Adrenal gland (tissue), 12 donors: ENCODE results near the gene RASA3. TPM values are rescaled to one million over a fixed set of nuclear protein-coding genes. Genes with fewer than 3 reads are reported as not detected.

Experiments used
- DNase-seq, 7 donors: peaks; one replicate each; pipeline ENCODE4 v3.0.0-alpha.2; 2019 to 2020
- H3K27ac ChIP-seq, 5 donors: fragments of 200-600 bp; sonication (generic) in 4 of 5; 1 replicate in 3 of 5; 2 replicates in 2 of 5; pipeline versions ENCODE4 v1.5.1 to v1.8.0; 2016 to 2020; ENCODE audit warnings: mild to moderate bottlenecking in 1 of 5
- H3K27me3 ChIP-seq: fragments of 200-600 bp; 2 replicates; pipeline ENCODE4 v1.8.0; 2021
- H3K36me3 ChIP-seq, 2 donors: fragments of 200-600 bp; replicated peaks in 1 of 2; 1 replicate in 1 of 2; 2 replicates in 1 of 2; pipeline versions ENCODE4 v1.5.1 to v1.8.0; 2018 to 2022
- H3K4me1 ChIP-seq, 2 donors: fragments of 200-600 bp; replicated peaks in 1 of 2; 1 replicate in 1 of 2; 2 replicates in 1 of 2; pipeline versions ENCODE4 v1.5.1 to v1.8.0; 2018 to 2021
- H3K4me3 ChIP-seq, 4 donors: fragments of 200-600 bp; sonication (generic) in 3 of 4; one replicate each; pipeline ENCODE4 v1.5.1; 2016 to 2018
- H3K9me3 ChIP-seq, 3 donors: fragments of 200-600 bp; sonication (generic) in 1 of 3; replicated peaks in 1 of 3; 1 replicate in 2 of 3; 2 replicates in 1 of 3; pipeline versions ENCODE4 v1.5.1 to v1.8.0; 2016 to 2021
- POLR2A ChIP-seq, 2 donors: fragments of 450-650 bp; IDR thresholded peaks; one replicate each; pipeline ENCODE4 v1.6.1; 2017; ENCODE audit warnings: antibody characterized with exemption in 2 of 2, mild to moderate bottlenecking in 2 of 2, moderate library complexity in 1 of 2
- WGBS, 4 donors: extraction: QIAGEN DNeasy Blood & Tissue Kit in 2 of 4; methylation state at CpG; one replicate each; pipeline versions ENCODE4 v1.1.5 to v1.1.7; 2013 to 2017; 5-methylcytosine and 5-hydroxymethylcytosine counted together
- intact Hi-C, 2 donors: fragments of 100-400 bp; cut with DNase I; formaldehyde crosslinking; loops; one replicate each; pipeline versions ENCODE4 v1.14.1 to v1.15.0; 2022 to 2023
- polyA plus RNA-seq, 3 donors: library from polyadenylated mRNA; stranded (reverse); fragments of 200-250 nt in 2 of 3; fragments of 350-450 nt in 1 of 3; fragmentation: Illumina TruSeq in 1 of 3; extraction: RNeasy Lipid Tissue Mini Kit (QIAGEN cat#74804) in 1 of 3; gene quantifications; one replicate each; pipeline ENCODE4 v1.2.3, GENCODE V29; 2013 to 2014
- total RNA-seq, 9 donors: library from RNA; depleted of rRNA in 4 of 9; stranded (reverse); fragments of >200 nt in 4 of 9; fragments of 120-200 nt in 1 of 9; fragmentation: NEBNext Ultra II Directional in 1 of 9; extraction: Animal tissue kit (Norgen Biotek cat#: 25700) in 1 of 9; gene quantifications; one replicate each; pipeline versions ENCODE4 v1.1.0 to v1.2.4, GENCODE V29; 2013 to 2023
- TF ChIP-seq, protein P1 (sequence below), 6 experiments: fragments of 450-650 bp in 4 of 6; fragments of 200-600 bp in 2 of 6; sonication (generic) in 1 of 6; IDR thresholded peaks; 1 replicate in 5 of 6; 2 replicates in 1 of 6; pipeline versions ENCODE4 v1.5.1 to v1.8.0; 2016 to 2021; ENCODE audit warnings: antibody characterized with exemption in 6 of 6, mild to moderate bottlenecking in 2 of 6, moderate library complexity in 1 of 6
- donor health status: healthy with polysubstance abuse.
- donor health status: Bipolar disorder and iron deficiency.
- donor health status: DM: yes; HTN: yes; CAD: no.
- donor health status: DM: no; HTN: no; CAD: no.
- donor health status: DM: no; HTN: no; CAD: no.
- donor health status: DM: yes; HTN: yes; CAD: no.

Gene RASA3
- total and polyA plus RNA-seq, 12 donors, result 2.2 to 11.7 (median 7.3) TPM

DNA sequence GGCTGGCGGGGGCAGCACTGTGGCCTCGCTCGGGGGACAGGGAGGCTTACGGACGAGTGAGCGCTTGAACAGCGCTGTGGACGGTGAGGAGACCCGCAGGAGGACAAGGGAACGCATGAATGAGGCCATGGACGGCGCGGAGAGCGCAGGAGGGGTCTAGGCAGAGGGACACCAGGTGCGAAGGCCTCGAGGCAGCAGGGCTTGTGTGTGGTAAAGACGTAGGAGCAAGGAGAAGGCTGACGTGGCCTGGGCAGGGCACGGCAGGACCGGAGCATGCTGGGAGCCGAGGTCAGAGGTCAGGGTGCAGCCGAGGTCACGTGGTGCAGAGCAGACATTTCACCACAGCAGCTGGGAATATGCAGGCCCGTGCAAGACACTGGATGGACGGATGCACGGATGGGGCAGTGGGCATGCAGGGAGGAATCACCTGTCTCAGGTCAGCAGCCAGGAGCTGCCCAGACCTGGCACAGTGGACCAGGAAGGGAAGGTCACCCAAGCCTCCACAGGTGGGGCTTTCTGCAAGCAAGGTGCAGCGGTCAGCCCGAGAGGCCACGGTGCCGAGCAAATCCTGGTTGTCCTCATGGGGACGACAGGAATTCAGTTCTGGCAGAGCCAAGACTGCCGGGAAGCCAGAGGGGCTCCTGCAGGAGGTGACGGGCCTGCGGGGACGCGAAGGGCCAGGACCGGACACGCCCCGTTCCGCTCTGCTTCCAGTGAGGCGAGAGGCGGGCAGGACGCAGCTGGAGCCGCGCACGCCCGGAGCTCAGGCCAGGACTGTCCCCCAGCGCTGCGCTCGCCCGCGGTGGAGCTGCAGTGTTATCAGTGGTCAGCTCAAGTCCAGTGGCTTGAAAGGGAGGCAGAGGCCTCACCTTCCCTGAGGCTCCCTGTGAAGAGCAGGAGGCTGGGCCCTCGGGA, 72.2 kb downstream of the RASA3 start:
- H3K36me3 ChIP-seq, result no peaks in the 10 kb centered on the region
- WGBS, 4 donors, result 85 to 87% (median 87%) methylated on average over 38 to 53 of the region's 53 CpGs
- DNase-seq, result peak in 1 of 7 donors; percentile 44

DNA sequence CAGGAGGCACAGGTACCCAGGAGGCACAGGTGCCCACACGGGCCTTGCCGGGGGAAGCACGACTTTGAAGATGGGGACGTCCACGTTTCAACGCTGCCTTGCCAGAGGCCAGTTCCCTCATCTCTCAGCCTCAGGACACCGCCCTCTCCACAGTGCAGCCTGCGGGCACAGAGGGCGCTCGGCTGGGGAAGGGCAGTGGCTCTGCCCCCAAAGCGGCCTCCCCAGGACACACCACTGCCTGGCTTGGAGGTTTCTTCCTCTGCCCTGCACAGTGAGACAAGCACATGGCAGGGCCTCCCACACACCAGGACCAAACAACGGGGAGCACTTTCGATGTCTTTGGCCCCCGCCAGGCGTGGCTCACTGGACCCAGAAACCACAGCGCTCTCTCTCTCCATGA, 73.0 kb downstream of the RASA3 start:
- DNase-seq, result no peak
- Histone ChIP-seq H3K27ac (no peak overlapping the region), H3K27me3 (no peaks in the 10 kb centered on the region), H3K4me1 (peaks cover 5 to 33% of the 10 kb centered on the region in 2 donors), H3K4me3 (no peak overlapping the region), H3K9me3 (no peaks in the 10 kb centered on the region), H3K36me3 (no peaks in the 10 kb centered on the region)
- intact Hi-C loops, result no loop called here
- 80 to 93% (median 90%) methylated on average over 11 to 16 of the region's 16 CpGs for WGBS, 4 donors
- no peak for TF ChIP-seq POLR2A (IDR thresholded peaks at IDR 0.05)
- TF ChIP-seq, protein P1, sequence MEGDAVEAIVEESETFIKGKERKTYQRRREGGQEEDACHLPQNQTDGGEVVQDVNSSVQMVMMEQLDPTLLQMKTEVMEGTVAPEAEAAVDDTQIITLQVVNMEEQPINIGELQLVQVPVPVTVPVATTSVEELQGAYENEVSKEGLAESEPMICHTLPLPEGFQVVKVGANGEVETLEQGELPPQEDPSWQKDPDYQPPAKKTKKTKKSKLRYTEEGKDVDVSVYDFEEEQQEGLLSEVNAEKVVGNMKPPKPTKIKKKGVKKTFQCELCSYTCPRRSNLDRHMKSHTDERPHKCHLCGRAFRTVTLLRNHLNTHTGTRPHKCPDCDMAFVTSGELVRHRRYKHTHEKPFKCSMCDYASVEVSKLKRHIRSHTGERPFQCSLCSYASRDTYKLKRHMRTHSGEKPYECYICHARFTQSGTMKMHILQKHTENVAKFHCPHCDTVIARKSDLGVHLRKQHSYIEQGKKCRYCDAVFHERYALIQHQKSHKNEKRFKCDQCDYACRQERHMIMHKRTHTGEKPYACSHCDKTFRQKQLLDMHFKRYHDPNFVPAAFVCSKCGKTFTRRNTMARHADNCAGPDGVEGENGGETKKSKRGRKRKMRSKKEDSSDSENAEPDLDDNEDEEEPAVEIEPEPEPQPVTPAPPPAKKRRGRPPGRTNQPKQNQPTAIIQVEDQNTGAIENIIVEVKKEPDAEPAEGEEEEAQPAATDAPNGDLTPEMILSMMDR (IDR thresholded peaks at IDR 0.05), result no peak

More for the DNA sequence above, 72.2 kb downstream of the RASA3 start:
- H3K27me3 ChIP-seq, result no peaks in the 10 kb centered on the region
- intact Hi-C loops, result no loop called here
- no peak overlapping the region for H3K27ac ChIP-seq
- H3K4me1 ChIP-seq, result peaks cover 10 to 41% of the 10 kb centered on the region in 2 donors
- H3K9me3 ChIP-seq, result no peaks in the 10 kb centered on the region
- no peak overlapping the region for H3K4me3 ChIP-seq
- TF ChIP-seq POLR2A (IDR thresholded peaks at IDR 0.05), result no peak
- TF ChIP-seq, protein P1 (IDR thresholded peaks at IDR 0.05), result no peak

DNA sequence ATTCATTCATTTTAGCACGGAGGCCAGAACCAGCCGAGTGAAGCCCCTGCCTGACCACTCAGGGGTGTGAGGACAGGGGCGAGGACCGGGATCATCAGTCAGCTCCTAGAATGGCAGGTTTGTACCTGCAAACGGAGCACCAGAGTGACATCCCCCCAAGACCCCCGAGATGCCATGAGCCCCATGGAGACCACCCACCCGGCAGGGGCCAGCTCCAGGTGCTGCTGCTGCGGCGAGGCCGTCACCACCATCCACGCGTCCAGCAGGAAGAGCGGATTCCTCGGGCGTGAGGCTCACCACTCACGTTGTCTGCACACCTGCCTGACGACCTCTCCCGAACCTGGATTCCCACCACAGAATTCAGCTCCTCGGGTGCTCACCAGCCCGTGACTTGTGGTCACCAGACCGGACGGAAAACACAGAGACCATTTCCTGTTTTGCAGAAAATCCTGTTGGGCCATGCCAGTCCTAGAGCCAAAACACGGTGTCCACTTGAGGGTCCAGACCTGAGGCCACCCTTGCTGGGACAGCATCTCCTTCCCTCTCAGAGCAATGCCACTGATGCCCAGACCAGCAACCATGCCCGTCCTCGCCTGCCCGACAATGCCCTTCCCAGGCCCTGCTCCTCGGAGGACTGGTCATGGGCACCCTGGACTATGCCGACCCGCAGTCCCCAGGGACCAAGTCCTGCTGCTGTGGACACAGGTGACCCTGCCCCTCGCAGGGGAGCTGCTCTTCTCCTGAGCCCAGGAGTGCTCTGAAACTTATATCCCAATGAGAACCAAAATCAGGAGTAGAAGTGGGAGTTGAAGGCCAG, 74.2 kb downstream of the RASA3 start:
- H3K4me3 ChIP-seq, result no peak overlapping the region
- no peaks in the 10 kb centered on the region for H3K27me3 ChIP-seq
- no peak overlapping the region for H3K27ac ChIP-seq
- DNase-seq, result peak in 1 of 7 donors; percentile 21
- H3K36me3 ChIP-seq, result no peaks in the 10 kb centered on the region
- WGBS, 4 donors, result 75 to 87% (median 85%) methylated on average over 23 to 30 of the region's 30 CpGs
- H3K9me3 ChIP-seq, result no peaks in the 10 kb centered on the region
- TF ChIP-seq, protein P1 (IDR thresholded peaks at IDR 0.05), result no peak
- no peak for TF ChIP-seq POLR2A (IDR thresholded peaks at IDR 0.05)
- intact Hi-C loops, result no loop called here
- peaks cover 0 to 21% of the 10 kb centered on the region in 2 donors for H3K4me1 ChIP-seq
